GF-D8 (cell line): ENCODE results near the gene GPHA2.

Experiments used
- DNase-seq: peaks from one replicate; lab custom pipeline; 2025; lab: John Stamatoyannopoulos, UW

GPHA2 gene

DNA sequence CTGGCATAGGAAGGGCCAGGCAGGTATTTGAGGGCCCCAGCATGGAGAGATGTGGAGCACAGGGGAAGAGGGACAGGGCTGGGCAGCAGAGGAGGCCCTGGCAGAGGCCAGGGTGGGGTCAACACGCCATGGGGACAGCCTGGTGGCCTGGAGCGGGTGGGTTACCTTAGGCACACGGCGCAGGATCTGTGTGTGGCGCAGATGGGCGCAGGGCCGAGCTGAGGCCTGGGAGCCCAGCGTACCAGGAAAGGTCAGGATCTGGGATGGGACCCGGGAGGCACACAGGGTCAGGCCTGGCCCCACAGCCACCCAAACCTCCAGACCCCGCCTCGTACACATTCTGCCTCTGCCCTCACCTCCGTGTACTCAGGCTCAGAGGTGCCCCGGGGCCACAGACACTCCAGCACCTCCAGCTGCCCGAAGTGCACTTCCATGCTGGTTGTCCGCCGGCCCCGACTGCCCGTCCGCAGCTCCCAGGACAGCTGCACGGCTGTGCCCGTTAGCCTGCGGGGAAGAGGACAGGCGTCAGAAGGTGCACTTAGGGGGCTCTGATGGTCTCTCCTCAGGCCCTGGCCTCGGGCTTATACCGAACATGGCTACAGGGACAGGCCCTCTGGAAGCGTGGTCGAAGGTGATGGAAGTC, 25.1 kb downstream of the GPHA2 start:
- no peak for DNase-seq

DNA sequence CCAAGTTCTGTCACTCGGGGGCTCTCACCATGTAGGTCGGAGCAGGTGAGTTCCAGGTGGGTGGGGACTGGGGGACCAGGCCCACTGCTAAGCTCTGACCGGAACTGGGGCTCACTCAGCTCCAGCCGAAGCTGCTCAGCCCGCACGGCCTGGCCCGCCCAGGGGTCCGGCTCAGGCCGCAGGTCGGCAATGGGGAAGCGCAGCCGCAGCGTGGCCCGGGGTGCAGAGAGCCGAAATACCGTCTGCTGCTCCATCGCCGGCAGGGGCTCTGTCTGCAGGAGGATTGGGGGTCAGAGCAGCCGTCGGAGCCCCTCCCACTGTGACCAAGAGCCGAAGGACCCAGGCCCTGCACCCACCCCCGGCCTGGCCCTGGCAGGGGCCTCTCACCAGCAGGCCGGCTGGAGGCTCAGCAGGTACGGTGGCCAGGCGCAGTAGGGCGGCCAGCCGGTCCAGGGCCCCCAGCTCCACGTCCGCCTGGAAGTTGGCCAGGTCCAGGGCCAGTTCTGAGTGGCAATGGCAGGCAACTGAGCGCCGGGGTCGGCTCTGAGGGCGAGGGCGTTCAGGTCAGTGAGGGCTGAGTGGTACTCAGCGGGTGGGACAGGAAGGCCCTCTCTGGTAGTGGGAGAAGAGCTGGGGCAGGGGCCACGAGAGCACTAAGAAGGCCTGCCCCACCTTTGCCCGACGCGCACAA, 25.9 kb downstream of the GPHA2 start:
- no peak for DNase-seq

DNA sequence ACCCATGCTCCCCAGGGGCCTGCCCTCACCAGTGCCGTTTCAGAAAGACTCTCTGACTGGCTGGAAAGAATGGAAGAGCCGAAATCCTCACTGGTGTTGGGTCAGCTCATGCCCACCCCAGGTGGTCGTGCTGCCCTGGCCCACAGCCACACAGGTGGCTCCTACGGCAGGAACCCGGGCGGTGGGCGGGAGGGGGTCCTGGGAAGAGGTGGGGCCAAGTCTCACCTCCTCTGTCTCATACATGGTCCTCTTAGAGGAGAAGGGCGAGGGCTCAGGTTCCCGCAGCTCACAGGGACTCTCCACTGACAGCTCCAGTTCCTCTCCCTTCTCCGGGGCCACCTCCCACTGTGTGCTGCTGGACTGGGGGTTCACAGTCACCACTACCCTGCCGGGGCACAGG, 26.9 kb downstream of the GPHA2 start:
- DNase-seq: no peak

DNA sequence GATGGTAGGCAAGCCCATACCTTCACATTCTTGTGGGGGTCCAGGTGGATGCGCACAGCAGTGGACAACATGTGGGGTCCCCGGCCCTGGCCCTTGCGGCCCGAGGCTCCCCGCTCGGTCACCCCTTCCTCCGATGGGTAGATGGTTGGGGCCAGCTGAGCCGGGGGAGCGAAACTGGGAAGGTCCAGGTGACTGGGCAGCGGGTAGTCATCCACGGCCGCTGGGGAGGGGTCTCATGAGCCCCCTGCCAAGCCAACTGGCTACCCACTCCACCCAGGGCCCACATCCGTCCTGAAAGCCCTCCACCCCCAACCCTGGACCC, 29.4 kb downstream of the GPHA2 start:
- DNase-seq: no peak

DNA sequence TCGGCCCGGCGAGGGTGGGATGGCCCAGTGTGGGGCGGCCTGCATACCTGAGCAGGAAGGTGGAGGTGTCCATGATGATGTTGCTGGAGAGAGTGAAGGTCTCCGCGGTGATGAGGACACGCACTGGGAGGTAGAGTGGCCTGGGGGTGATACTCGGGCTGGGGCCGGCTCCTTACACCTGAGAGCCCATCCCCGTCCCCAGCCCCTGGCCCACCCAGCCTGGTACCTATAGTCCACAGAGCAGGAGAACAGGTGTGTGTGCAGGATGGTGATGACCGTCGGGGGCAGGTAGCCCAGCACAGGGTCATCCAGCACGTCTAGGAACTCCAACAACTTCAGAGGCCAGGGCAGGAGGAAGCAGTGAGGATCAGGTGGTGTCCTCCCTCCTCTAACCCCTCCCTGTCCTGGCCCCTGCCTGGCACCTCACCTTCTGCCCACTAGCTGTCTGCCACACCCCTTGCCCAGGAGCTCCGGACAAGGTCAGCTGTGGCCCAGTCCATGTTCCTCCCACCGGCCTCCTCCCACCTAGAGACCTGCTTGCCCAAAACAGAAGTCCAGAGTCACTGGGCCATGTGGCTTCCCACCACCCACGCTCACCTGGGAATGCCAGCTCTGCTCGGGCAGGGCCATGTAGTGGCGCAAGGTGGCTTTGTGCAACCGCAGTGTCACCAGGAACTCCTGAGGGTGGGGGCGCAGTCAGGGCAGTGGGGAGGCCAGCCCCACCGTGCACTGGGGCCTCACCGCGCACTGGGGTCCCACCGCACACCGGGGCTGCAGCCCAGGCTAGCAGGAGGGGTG, 30.0 kb downstream of the GPHA2 start:
- DNase-seq: no peak

DNA sequence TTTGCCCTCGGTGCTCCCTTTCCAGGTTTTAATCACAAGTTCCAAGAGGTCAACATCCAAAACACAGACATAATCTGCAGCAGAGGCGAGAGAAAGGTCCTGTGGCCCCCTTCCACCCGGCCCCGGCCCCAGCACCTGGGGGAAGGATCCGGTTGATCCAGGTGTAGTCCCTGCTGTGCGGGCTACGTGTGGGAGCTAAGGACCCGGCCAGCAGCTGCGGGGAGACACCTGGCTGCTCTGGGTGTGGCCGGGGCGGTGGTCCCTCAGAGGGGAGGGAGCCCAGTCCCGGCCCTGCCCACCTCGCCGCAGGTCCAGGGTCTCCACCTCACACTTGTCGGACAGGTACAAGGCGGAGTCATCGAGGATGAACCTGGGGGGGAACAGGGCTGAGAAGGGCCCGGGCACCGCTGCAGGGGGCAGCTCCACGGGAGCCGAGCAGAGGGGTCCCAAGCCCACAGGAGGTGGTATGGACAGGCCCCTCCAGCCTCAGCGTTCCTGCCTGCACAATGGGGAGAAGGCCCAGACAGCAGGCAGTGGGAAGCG, 32.3 kb downstream of the GPHA2 start:
- DNase-seq: no peak

DNA sequence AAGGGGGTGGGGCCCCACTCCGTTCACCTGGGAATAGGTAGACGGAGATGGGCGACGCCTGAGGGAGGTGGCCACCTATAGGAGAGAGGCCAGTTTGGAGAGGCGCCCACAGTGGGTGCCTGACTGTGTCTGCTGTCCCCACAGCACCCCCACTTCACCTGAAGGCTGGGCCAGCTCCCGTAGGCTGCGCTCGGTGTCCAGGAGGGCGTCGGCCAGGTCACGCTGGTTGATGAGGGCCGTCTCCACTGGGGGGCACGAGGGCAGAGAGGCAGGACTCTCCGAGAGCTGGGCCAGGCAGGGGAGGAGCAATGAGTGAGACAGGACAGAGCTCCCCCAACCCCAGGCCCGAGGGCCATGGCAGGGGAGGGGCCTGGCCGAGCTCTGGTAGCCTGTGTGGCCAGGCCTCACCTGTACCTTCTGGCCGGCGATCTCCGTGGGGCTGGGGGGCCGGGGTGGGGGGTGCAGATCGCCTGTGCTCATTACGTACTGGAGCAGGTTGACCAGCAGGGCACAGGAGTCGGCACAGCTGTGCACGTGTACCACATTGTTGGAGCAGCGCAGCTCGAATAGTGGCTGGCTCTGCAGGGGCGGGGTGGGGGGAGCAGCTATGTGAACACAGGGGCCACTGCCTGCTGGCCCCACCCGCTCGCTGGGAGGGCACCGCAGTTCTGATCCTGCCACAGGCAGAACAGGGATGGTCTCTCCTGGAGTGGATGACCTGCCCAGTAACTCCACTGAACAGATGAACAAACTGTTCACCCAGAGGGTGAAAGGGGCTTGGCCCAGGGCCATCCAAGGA, 33.4 kb downstream of the GPHA2 start:
- DNase-seq: no peak

DNA sequence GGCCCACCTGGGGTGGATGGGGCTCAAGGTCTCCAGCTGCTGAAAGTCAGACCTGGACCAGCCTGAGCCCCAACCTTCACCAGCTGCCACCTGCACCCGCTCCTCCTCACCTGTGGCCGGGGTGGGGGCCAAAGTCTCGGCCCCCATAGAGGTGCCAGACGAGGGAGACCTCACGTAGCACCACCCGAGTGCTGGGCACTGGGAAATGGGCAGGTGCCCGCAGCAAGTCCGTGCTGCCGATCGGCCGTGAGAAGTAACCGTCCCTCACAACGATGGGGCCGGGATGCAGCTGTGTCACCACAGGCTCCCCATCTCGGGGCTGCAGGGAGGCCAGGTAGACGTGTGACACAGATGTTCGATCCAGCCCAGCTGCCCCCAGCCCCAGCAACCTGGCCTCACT, 34.9 kb downstream of the GPHA2 start:
- no peak for DNase-seq

DNA sequence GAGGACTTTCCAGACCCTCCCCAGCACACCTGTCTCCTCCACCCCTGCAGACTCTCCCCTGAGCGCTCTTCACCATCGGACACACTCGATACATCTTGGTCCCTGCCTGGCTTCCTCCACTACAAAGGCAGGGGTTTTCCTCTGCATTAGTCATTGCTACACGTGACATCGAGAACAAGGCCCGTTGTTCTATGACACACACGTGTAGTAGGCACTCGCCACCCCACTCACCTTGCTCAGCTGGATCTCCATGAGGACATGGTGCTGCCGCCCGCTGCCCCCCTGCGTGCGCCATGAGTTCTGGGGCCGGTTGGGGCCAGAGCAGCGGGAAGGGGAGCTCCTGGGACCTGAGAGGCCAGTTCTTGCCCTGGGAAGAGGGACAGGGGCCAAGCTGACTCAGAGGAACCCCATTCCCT, 35.4 kb downstream of the GPHA2 start:
- no peak for DNase-seq

DNA sequence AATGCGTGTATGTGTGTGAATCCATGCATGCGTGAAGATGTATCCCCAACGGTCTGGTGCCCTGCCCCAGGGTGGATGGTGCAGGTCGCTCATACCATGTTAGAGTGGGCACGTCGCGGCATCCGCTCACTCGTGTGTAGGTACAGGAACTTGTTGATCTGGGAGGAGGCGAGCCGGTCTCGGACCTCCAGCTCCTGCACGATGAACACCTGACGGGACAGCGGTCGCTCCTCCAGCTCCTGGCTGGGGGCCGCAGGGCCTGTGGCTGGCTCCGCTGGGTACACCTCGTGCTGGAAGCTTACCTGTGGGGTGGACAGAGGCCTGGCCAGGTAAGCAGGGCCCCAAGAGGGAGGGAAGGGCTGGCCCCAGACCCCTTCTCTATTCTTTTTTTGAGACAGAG, 37.2 kb downstream of the GPHA2 start:
- no peak for DNase-seq

DNA sequence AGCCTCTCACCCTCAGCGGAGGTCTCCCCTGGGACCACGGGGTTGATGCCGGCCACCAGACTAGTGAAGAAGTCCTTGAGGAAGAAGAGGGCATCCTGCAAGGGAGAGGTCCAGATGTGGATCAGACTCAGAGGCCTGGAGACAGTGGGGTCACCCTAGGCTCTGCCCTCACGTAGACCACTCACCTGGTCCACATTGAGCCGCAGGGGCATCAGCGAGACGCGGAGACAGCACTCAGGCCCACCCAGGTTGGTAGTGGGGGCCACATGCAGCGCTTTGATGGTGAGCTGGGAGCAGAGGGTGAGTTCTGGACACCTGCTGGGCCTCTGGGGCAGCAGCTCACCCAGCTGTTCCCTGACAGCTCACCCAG, 37.6 kb downstream of the GPHA2 start:
- DNase-seq: no peak

DNA sequence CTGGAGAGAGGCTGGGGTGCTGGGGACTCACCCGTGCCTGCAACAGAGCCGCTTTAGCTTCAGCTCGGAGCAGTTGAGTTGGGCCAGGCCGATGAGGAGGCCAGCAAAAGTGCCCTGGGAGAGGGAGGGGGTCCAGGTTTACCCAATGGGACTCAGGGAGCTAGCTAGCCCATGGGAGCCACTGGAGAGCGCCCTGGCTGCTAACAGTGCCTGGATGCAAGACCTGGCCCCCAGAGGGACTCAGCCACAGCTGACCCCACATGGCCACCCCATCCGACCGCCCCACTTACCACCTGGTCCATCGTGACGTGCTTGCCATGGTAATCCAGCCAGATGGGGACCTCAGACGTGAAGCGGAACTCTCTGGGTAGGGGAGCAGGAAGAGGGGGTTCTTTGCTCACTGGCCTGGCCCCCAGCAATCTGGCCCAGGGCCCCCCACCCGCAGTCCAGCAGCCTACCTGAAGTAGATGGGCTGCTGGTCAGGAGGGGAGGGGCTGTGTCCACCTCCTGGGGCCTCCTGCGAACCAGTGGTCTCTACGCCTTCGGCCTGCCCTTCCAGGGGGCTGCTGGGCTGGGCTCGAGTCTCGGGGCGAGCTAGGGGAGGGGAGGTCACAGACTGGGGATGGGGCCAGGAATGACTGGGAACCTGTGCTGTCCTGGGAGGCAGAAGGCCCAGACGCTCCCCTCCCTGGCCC, 38.2 kb downstream of the GPHA2 start:
- no peak for DNase-seq

DNA sequence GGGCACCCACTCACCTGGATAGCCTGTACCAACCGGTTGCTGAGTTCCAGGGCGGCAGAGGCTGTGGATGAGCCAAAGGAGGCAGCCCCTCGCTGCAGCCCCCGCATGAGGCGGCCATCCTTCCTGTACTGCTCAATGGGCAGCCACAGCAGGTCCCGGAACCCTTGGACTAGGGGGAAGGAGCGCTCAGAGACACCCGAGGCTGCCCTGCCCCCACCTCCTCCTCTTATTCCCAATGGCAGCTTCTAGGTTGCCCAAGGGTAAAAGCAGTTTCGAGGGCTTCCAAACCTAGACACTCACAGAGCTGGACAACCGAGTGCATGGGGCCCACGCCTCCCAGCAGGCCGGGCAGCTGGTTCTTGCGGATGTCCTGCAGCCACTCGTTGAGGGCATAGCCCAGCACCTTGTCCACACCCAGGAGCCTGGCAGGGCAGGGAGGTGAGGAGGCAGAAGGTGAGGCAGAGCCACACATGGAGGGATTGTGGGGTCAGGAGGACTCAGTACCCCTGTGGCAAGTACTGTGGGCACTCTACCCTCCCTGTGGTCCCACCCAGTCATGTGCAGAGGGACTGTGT, 39.2 kb downstream of the GPHA2 start:
- DNase-seq: no peak

DNA sequence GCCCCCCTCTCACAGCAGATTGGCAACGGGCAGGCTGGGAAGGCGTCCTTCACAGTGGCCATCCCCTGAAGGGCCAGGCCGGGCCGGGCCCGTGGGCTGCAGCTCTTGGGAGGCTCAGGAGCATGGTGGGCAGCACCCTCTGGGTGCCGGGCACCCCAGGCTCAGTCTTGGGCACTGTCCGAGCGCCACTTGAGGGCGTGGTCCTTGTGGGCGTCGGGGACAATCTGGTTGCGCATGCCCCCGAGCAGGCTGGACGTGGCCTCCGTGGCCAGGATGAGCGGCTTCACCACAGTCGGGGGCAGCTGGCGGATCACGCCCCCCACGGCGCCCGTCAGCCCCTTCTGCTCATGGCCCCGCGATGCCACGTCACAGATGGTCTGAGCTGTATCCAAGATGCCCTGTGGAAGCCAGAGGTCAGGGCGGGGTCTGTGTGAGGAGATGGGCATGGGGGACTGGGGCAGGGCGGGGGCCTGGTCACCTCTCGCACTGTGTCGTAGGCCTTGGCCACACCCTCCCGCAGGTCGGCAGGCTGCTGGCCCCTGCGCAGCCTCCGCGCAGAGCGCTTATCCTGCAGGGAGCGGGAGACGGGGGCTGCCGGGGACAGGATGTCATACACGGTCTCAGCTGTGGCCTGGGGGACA, 40.8 kb downstream of the GPHA2 start:
- DNase-seq: no peak

DNA sequence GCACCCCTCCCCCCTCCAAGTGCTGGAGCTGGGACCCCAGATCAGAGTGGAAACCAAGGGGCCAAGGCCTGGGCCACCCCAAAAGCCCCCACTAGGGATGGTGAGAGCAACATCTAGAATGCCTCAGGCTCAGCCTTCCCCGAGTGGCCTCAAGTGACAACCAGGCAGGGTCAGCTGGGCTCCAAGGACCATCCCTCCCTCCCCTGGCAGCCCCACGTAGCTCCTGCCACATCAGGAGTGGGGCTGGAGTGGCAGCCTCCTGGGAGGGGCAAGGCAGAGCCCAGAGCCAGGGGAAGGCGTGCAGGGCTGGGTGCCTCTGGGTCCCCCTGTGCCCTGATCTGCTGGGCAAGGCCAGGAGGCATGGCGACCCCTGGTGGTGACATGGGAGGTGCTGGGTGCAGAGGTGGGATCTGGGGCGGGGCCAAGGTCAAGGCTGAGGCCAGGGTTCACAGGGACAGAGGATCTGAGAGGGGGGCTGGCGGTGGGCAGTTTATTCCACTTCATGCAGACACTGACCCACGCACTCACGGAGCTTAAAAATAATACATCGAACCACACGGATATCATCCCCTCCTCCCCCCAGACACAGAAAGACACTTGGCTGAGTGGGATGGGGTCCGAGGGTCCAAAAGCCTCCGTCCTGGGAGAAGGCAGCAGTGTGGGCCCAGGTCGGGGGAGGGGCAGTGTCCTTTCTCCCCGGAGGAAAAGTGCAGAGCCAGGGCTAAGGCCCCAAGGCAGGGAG, 41.5 kb downstream of the GPHA2 start:
- DNase-seq: no peak

DNA sequence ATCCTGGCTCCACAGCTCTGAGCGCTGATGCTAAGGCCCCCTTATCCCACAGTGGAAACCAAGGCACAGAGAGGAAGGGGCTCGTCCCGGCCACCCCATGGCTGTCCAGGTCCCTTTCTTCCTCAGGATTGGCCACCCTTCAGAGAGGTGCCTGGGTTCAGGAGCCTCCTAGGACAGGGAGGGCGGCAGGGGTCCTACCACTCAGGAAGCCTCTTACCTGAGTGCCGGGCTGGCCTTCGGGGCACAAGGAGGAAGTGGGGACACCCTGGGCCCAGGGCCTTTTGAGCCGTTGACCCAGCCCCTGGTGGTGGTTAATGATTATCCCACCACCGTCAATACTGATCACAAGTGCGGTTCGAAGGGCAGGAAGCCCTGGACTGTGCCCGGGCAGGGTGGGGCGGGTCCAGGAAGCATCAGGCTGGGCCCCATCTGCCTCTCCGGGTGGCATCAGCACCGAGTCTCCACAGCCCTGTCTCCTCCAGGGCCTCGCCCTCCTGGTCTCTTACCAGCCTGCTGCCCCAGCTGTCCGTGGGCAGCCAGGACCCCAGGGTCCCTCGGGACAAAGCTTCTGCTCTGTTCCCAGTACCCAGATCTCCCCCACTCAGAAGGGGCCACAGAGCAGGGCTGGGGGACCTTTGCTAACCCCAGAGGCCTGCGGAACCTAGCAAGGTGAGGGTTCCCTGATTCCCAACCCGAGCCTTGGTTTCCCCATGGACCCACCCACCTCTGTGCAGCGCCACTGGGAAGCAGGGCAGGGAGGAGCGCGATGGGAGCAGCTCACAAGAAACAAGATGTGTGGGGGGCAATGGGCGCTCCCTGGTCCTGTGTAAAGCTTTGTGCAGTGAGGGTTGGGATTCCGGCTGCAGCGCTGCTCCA, 42.3 kb downstream of the GPHA2 start:
- no peak for DNase-seq

DNA sequence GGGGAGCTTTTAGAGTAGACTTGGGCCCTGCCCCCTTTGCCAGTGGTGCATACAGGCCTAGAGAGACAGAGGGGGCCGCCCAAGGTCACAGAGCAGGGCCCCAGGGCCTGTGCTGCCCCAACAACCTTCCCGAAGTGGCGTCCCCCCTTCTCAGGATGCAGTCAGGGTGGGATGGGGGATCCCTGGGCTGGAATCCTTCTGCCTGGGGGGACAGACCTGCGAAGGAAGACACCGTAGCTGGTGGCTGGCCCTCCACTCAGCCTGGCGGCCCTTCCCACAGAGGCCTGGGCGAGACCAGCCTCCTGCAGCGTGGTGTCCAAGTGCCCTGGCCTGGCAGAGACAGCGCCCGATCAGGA, 42.9 kb downstream of the GPHA2 start:
- DNase-seq: no peak

DNA sequence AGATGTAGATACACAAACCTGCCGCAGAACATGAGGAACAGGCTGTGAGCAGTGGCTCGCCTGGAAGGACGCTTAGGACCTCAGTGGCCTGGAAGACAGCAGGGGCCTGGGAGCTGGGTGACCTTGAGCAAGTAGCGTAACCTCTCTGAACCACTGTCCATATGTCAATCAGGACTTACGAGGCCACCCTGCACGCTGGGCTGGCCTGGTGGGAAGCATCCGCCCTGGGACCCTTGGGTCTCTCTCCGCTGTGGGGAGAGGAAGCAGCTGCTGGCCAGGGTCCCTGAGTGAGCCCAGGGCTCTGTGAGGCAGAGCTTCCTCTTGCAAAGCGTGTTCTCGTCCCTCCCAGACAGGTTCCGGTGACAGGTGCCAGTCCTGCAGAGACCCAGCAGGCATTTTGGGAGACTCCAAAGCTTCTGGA, 43.3 kb downstream of the GPHA2 start:
- no peak for DNase-seq

DNA sequence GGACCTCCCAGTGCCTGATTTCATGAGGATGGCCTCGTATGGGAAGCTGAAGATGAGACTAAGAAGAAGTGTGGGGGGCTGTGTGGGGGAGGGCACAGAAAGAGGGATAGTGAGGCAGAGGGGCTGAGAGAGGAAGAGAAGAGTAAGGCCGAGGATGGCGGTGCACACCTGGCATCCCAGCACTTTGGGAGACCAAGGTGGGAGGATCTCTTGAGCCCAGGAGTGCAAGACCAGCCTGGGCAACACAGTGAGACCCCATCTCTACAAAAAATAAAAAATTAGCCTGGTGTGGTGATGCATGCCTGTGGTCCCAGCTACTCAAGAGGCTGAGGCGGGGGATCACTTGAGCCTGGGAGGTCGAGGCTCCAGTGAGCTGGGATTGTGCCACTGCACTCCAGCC, 43.8 kb downstream of the GPHA2 start:
- no peak for DNase-seq
